Right lobe of liver (tissue), 4 donors: Measurements from ENCODE around the gene BANP.

Experiments used
- CTCF ChIP-seq, 4 donors: fragments of 200-600 bp in 3 of 4; fragments of 450-650 bp in 1 of 4; IDR thresholded peaks; one replicate each; pipeline versions ENCODE4 v1.5.1 to v1.8.0; 2016 to 2022; ENCODE audit warnings: antibody characterized with exemption in 4 of 4, mild to moderate bottlenecking in 2 of 4
- POLR2A ChIP-seq: fragments of 450-650 bp; IDR thresholded peaks from one replicate; pipeline ENCODE4 v1.6.1; 2017; ENCODE audit warnings: antibody characterized with exemption, mild to moderate bottlenecking
- donor health status: DM: no; HTN: no; CAD: no.
- donor health status: DM: no; HTN: no; CAD: no.
- donor health status: DM: no; HTN: yes; CAD: no.

GRCh38 chr16:88015806-88016140, 64.5 kb downstream of the BANP start:
- no peak for TF ChIP-seq CTCF (IDR thresholded peaks at IDR 0.05)
- TF ChIP-seq POLR2A: no peak
